Mesothelial cell of epicardium (in vitro differentiated cells): ENCODE measurements around the gene KRT37. TPM values are rescaled to one million over a fixed set of nuclear protein-coding genes. Genes with fewer than 3 reads are reported as not detected.
A peak's percentile ranks its signal among the peaks of the same experiment; 100 is the strongest.

Source experiments
- DNase-seq, 2 experiments: peaks; one replicate each; pipeline ENCODE4 v3.0.0; 2021; ENCODE audit warnings: low spot score in 2 of 2; ENCODE audit not compliant: unreplicated experiment in 2 of 2
- H3K27ac Mint-ChIP-seq: 2 replicates; pipeline ENCODE4 v1.8.0; 2021; ENCODE audit warnings: mixed read lengths
- H3K27me3 Mint-ChIP-seq: 2 replicates; pipeline ENCODE4 v1.8.0; 2021; ENCODE audit warnings: low read depth, mixed read lengths
- H3K36me3 Mint-ChIP-seq: 2 replicates; pipeline ENCODE4 v1.8.0; 2021; ENCODE audit warnings: mixed read lengths
- H3K4me1 Mint-ChIP-seq: 2 replicates; pipeline ENCODE4 v1.8.0; 2021; ENCODE audit warnings: mixed read lengths
- H3K4me3 Mint-ChIP-seq: 2 replicates; pipeline ENCODE4 v1.8.0; 2021; ENCODE audit warnings: mild to moderate bottlenecking, moderate library complexity, mixed read lengths
- H3K9me3 Mint-ChIP-seq: 2 replicates; pipeline ENCODE4 v1.8.0; 2021; ENCODE audit warnings: mixed read lengths
- total RNA-seq: library from RNA; stranded (reverse); gene quantifications from 3 replicates; pipeline ENCODE4 v1.2.1, GENCODE V29; 2021
- TF ChIP-seq, protein P1 (sequence below): fragments of 200-600 bp; sonication (generic); IDR thresholded peaks from one replicate; pipeline ENCODE4 v1.5.0; 2021; ENCODE audit warnings: antibody characterized with exemption; ENCODE audit not compliant: unreplicated experiment

KRT37 gene
- total RNA-seq, 1 donor from 2014 or later = not detected

DNA sequence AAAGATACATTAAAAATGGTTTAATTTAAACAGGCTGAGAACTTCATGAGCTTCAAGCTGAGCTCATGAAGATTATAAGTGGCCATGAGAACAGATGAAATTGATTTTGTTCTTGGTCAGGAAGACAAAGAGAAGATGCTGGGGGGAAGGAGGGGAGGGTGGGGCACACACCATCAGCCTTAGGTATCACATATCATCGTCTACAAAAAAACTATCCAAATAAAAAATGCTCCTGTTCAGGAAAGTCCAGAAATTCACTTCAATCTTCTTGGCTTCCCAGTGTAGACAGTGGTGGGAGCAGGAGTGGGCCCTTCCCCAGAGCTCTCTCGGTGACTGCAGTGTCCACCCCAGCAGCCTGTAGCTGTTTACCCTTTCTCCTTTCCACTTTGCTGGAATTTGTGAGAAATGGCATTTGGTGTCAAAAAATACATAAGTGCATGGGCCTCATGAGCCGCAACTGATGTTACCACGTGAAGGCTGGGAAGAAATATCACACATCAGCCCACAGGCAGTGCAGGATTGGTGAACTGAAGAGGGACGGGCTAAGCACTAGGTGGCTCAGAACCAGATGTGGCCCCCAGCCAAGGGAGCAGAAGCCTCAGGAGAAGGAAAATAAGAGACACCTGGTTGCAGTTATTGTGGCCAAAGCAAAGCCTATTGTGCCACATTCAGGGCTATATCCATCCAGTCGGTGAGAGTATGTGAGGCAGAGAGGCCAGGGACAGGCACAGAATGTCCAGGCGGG, 6.1 kb downstream of the KRT37 start:
- H3K36me3 Mint-ChIP-seq = no peaks in the 10 kb centered on the region
- no peaks in the 10 kb centered on the region for H3K9me3 Mint-ChIP-seq
- no peak for DNase-seq
- no peak overlapping the region for H3K4me3 Mint-ChIP-seq
- H3K27me3 Mint-ChIP-seq = no peaks in the 10 kb centered on the region
- TF ChIP-seq, protein P1, sequence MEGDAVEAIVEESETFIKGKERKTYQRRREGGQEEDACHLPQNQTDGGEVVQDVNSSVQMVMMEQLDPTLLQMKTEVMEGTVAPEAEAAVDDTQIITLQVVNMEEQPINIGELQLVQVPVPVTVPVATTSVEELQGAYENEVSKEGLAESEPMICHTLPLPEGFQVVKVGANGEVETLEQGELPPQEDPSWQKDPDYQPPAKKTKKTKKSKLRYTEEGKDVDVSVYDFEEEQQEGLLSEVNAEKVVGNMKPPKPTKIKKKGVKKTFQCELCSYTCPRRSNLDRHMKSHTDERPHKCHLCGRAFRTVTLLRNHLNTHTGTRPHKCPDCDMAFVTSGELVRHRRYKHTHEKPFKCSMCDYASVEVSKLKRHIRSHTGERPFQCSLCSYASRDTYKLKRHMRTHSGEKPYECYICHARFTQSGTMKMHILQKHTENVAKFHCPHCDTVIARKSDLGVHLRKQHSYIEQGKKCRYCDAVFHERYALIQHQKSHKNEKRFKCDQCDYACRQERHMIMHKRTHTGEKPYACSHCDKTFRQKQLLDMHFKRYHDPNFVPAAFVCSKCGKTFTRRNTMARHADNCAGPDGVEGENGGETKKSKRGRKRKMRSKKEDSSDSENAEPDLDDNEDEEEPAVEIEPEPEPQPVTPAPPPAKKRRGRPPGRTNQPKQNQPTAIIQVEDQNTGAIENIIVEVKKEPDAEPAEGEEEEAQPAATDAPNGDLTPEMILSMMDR = no peak
- H3K4me1 Mint-ChIP-seq = peaks cover 48% of the 10 kb centered on the region
- peak overlapping the region; percentile 60 for H3K27ac Mint-ChIP-seq

DNA sequence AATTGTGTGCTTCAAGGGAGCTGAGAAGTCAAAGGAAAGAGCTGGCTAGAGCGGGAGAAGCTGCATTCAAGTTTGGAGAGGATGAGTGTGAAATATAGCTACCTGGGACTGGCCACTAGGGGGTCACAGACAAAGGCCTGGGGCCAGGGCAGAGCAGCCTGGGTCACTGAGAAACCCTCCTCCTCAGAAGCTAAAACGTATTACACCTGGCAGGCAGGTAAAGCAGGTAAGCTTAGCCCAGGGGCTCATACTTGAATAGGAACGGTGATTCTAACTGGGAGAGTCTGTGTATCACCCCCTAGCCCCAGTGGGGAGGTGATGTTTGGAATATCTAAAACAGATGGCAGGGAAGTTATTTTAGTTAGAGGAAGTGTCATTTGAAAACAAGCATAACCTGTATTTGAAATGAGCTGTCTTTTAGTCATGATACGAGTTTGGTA, 6.8 kb downstream of the KRT37 start:
- H3K27ac Mint-ChIP-seq = peak overlapping the region; percentile 60

DNA sequence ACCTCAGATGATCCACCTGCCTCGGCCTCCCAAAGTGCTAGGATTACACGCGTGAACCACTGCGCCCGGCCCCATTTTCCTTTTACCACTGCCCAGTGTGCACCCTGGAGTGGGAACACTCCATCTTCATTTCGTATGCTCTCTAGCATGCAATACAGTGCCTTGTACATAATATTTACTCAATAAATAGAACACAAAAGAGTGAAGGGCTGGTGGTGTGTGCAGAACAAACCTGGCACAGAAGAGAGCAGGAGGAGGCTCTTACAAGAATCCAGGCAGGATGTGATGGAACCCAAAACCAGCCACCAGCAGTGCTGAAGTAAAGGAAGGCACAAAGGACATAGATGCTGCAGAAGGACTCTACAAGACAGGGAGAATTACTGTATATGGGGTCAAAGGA, 7.3 kb downstream of the KRT37 start:
- Mint-ChIP-seq H3K27ac (no peak overlapping the region), H3K27me3 (no peaks in the 10 kb centered on the region), H3K4me3 (no peak overlapping the region), H3K9me3 (no peaks in the 10 kb centered on the region), H3K4me1 (peaks cover 53% of the 10 kb centered on the region), H3K36me3 (no peaks in the 10 kb centered on the region)
- no peak for DNase-seq
- TF ChIP-seq, protein P1 = no peak

More for the DNA sequence above, 6.8 kb downstream of the KRT37 start:
- TF ChIP-seq, protein P1 = peak; percentile 38
- Mint-ChIP-seq H3K4me1 (peaks cover 53% of the 10 kb centered on the region), H3K36me3 (no peaks in the 10 kb centered on the region), H3K4me3 (no peak overlapping the region), H3K9me3 (no peaks in the 10 kb centered on the region), H3K27me3 (no peaks in the 10 kb centered on the region)
- DNase-seq = no peak

DNA sequence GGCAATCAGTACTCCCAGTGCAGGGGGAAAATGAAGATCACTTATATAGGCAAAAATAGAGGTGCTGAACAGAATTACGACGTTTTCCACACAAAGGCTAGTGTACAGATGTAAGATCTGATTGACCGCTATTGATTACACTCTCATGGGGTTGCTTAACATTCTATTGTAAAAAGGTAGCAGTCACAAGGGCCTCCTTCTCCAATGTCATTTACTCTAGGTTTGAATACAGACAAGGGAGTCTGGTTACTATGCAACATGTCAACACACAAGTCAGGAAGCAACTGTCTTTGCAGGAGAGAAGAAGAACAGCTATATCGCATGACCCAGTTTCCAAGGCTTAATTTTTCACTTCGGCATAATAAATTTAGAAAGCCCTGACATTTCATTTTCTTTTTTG, 7.9 kb downstream of the KRT37 start:
- DNase-seq = no peak
- peak overlapping the region; percentile 35 for H3K27ac Mint-ChIP-seq
- no peaks in the 10 kb centered on the region for H3K27me3 Mint-ChIP-seq
- no peaks in the 10 kb centered on the region for H3K9me3 Mint-ChIP-seq
- peaks cover 48% of the 10 kb centered on the region for H3K4me1 Mint-ChIP-seq
- TF ChIP-seq, protein P1 = no peak
- no peak overlapping the region for H3K4me3 Mint-ChIP-seq
- no peaks in the 10 kb centered on the region for H3K36me3 Mint-ChIP-seq

DNA sequence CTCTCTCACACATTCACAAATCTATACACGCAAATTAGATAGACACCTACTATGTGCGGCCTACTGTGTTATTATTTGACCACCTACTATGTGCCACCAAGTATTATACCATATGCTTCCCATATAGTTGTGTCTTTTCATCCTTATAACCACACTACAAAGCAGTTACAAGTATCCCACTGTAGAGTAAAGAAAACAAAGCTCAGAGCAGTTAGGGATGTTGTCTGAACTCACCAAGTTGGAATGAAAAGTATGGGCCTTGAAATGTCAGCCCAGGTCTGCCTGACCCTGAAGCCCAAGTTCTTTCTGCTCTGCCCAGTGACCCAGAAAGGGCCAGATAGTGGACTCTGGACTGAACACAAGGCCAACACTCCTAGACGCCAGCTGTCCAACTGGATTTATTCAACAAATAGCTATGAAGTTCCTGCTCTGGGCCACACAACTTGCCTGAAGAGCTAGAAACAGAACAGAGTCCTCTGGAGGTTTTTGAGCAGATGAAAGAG, 8.5 kb downstream of the KRT37 start:
- Mint-ChIP-seq H3K36me3 (no peaks in the 10 kb centered on the region), H3K4me3 (no peak overlapping the region), H3K9me3 (no peaks in the 10 kb centered on the region), H3K27me3 (no peaks in the 10 kb centered on the region), H3K4me1 (peaks cover 42% of the 10 kb centered on the region), H3K27ac (peak overlapping the region; percentile 35)
- TF ChIP-seq, protein P1 = no peak
- DNase-seq = no peak
